ENCODE data around the gene CCDC167.

Gene CCDC167

GRCh38 chr6:37528541-37528940, 28.8 kb upstream of the CCDC167 start:
- DNase-seq: no peak

GRCh38 chr6:37525460-37526357, 26.0 kb upstream of the CCDC167 start:
- DNase-seq: no peak

- DNase-seq: no peak
These were observed 25.3 kb upstream of the CCDC167 start for GRCh38 chr6:37524970-37525318.

- DNase-seq: no peak
These were observed 24.6 kb upstream of the CCDC167 start for GRCh38 chr6:37524025-37524969.

- DNase-seq: no peak
These were observed 23.7 kb upstream of the CCDC167 start for GRCh38 chr6:37523412-37523811.

- DNase-seq: no peak
These were observed 23.1 kb upstream of the CCDC167 start for GRCh38 chr6:37522836-37523235.

- no peak for DNase-seq
These were observed 22.0 kb upstream of the CCDC167 start for GRCh38 chr6:37521674-37522073.

- DNase-seq: no peak
These were observed 21.2 kb upstream of the CCDC167 start for GRCh38 chr6:37520926-37521325.

GRCh38 chr6:37519461-37519860, 19.8 kb upstream of the CCDC167 start:
- DNase-seq: no peak

- no peak for DNase-seq
These were observed 18.4 kb upstream of the CCDC167 start for GRCh38 chr6:37518116-37518515.

GRCh38 chr6:37517411-37517812, 17.7 kb upstream of the CCDC167 start:
- peak; percentile 48 to 92 (median 72) for DNase-seq

- DNase-seq: no peak
These were observed 17.3 kb upstream of the CCDC167 start for GRCh38 chr6:37516920-37517405.

GRCh38 chr6:37516076-37516919, 16.6 kb upstream of the CCDC167 start:
- DNase-seq: peak; percentile 87 to 95 (median 91)

GRCh38 chr6:37515712-37516075, 16.0 kb upstream of the CCDC167 start:
- no peak for DNase-seq

- no peak for DNase-seq
These were observed 15.1 kb upstream of the CCDC167 start for GRCh38 chr6:37514837-37515236.

- peak in 1 of 5 donors; percentile 61 for DNase-seq
These were observed 14.7 kb upstream of the CCDC167 start for GRCh38 chr6:37514321-37514771.

- DNase-seq: no peak
These were observed 13.9 kb upstream of the CCDC167 start for GRCh38 chr6:37513576-37513975.

GRCh38 chr6:37513155-37513554, 13.5 kb upstream of the CCDC167 start:
- no peak for DNase-seq

GRCh38 chr6:37512400-37513011, 12.8 kb upstream of the CCDC167 start:
- DNase-seq: no peak

GRCh38 chr6:37511910-37512399, 12.3 kb upstream of the CCDC167 start:
- DNase-seq: no peak

GRCh38 chr6:37511201-37511600, 11.5 kb upstream of the CCDC167 start:
- DNase-seq: no peak

Data from T-helper 1 cell (primary cell).